HG02759 (cell line): ENCODE measurements around the gene CHML.

ENCODE experiments used
- ATAC-seq: cut with Tn5 transposase; IDR thresholded peaks from one replicate; pipeline ENCODE4 v1.9.1; 2021; ENCODE audit warnings: mild to moderate bottlenecking, moderate library complexity; ENCODE audit not compliant: unreplicated experiment

The CHML gene

GRCh38 chr1:241647658-241648057, 7.5 kb upstream of the CHML start:
- ATAC-seq = no peak

- no peak for ATAC-seq
Observed at GRCh38 chr1:241646201-241646600, 6.0 kb upstream of the CHML start.

- ATAC-seq = no peak
Observed at GRCh38 chr1:241645199-241645598, 5.0 kb upstream of the CHML start.

- ATAC-seq = no peak
Observed at GRCh38 chr1:241644259-241644658, 4.1 kb upstream of the CHML start.

- ATAC-seq = no peak
Observed at GRCh38 chr1:241642593-241642944, 2.4 kb upstream of the CHML start.

GRCh38 chr1:241641773-241642592, 1.8 kb upstream of the CHML start:
- no peak for ATAC-seq

GRCh38 chr1:241640867-241641622, 876 bp upstream of the CHML start:
- ATAC-seq = no peak

GRCh38 chr1:241639623-241640148, 483 bp downstream of the CHML start:
- ATAC-seq = peak; percentile 56

GRCh38 chr1:241638909-241639622, 1.1 kb downstream of the CHML start:
- ATAC-seq = no peak

GRCh38 chr1:241638099-241638682, 2.0 kb downstream of the CHML start:
- ATAC-seq = no peak

- no peak for ATAC-seq
Observed at GRCh38 chr1:241637604-241638003, 2.6 kb downstream of the CHML start.

- no peak for ATAC-seq
Observed at GRCh38 chr1:241637046-241637590, 3.1 kb downstream of the CHML start.

GRCh38 chr1:241636291-241636690, 3.9 kb downstream of the CHML start:
- no peak for ATAC-seq

GRCh38 chr1:241635556-241636152, 4.5 kb downstream of the CHML start:
- no peak for ATAC-seq

GRCh38 chr1:241632987-241633386, 7.2 kb downstream of the CHML start:
- no peak for ATAC-seq

- no peak for ATAC-seq
Observed at GRCh38 chr1:241631674-241632073, 8.5 kb downstream of the CHML start.

- no peak for ATAC-seq
Observed at GRCh38 chr1:241630899-241631298, 9.3 kb downstream of the CHML start.

GRCh38 chr1:241630476-241630875, 9.7 kb downstream of the CHML start:
- no peak for ATAC-seq

- no peak for ATAC-seq
Observed at GRCh38 chr1:241630005-241630404, 10.2 kb downstream of the CHML start.
